ENCODE results near the gene GSC2. TPM values are rescaled to one million over a fixed set of nuclear protein-coding genes. Genes with fewer than 3 reads are reported as not detected.
A peak's percentile ranks its signal among the peaks of the same experiment; 100 is the strongest.

Gene GSC2
- polyA plus RNA-seq, 3 donors = not detected

DNA sequence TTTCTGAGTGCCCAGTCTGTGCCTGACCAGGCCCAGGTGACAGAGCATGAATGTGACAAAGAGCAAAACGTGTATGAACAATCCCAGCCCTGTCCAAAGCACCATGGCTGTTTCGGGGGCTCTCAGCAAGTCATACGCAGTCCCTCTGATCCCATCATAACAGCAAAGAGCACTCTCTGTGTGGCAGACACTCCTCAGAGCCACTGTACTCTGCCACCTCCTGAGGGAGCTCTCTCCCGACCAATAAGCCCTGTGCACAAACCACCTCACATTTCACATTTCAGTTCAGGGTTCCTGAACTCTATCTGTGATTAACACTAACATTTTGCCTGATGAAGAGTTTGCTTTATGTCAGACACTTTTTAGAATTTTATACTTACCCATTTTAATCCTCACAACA is 34.5 kb downstream of the GSC2 start:
- Mint-ChIP-seq H3K27me3 (ENCODE audit: low read depth in 3 of 3) (peaks cover 0 to 6% (median 1%) of the 10 kb centered on the region in 3 donors), H3K4me3 (no peak overlapping the region), H3K27ac (peak overlapping the region; percentile 53 to 88 (median 73)), H3K9me3 (no peaks in the 10 kb centered on the region), H3K4me1 (peaks cover 89% of the 10 kb centered on the region), H3K36me3 (peaks cover 22 to 50% of the 10 kb centered on the region in 2 donors)
- H4K20me1 ChIP-seq (ENCODE audit: insufficient read depth, low read length) = peaks cover 82% of the 10 kb centered on the region
- no peak overlapping the region for H3K9ac ChIP-seq (ENCODE audit: insufficient read depth, low read length, poor library complexity, severe bottlenecking)
- H3K4me2 ChIP-seq (replicated peaks; ENCODE audit: extremely low read depth, low read length, poor library complexity, severe bottlenecking) = no peak overlapping the region
- H2AFZ ChIP-seq (ENCODE audit: insufficient read depth, low read depth, low read length, poor library complexity, severe bottlenecking) = no peak overlapping the region
- TF ChIP-seq, protein P1, sequence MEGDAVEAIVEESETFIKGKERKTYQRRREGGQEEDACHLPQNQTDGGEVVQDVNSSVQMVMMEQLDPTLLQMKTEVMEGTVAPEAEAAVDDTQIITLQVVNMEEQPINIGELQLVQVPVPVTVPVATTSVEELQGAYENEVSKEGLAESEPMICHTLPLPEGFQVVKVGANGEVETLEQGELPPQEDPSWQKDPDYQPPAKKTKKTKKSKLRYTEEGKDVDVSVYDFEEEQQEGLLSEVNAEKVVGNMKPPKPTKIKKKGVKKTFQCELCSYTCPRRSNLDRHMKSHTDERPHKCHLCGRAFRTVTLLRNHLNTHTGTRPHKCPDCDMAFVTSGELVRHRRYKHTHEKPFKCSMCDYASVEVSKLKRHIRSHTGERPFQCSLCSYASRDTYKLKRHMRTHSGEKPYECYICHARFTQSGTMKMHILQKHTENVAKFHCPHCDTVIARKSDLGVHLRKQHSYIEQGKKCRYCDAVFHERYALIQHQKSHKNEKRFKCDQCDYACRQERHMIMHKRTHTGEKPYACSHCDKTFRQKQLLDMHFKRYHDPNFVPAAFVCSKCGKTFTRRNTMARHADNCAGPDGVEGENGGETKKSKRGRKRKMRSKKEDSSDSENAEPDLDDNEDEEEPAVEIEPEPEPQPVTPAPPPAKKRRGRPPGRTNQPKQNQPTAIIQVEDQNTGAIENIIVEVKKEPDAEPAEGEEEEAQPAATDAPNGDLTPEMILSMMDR (IDR thresholded peaks at IDR 0.05) = no peak
- H3K27me3 ChIP-seq (ENCODE audit: control insufficient read depth in 2 of 2, insufficient read depth in 2 of 2, low read length in 2 of 2) = no peaks in the 10 kb centered on the region
- H3K4me3 ChIP-seq (replicated peaks in 1 of 3; ENCODE audit: low read depth in 2 of 3, low read length in 3 of 3) = no peak overlapping the region
- peak overlapping the region; percentile 4 to 71 for H3K27ac ChIP-seq (ENCODE audit: low read depth in 1 of 2, low read length in 2 of 2)
- peaks cover 100% of the 10 kb centered on the region for H3K79me2 ChIP-seq (ENCODE audit: insufficient read depth, low read length)
- H3K4me1 ChIP-seq (ENCODE audit: control insufficient read depth in 1 of 2, insufficient read depth in 2 of 2, low read length in 2 of 2) = peaks cover 80 to 82% of the 10 kb centered on the region in 2 donors
- no peak for DNase-seq
- H3K9me3 ChIP-seq (replicated peaks in 1 of 2; ENCODE audit: control insufficient read depth in 1 of 2, insufficient read depth in 1 of 2, low read length in 2 of 2) = no peaks in the 10 kb centered on the region
- H3K36me3 ChIP-seq (replicated peaks in 1 of 2; ENCODE audit: control insufficient read depth in 1 of 2, insufficient read depth in 2 of 2, low read length in 2 of 2) = peaks cover 2 to 38% of the 10 kb centered on the region in 2 donors
- WGBS (ENCODE audit: insufficient coverage) = 67% methylated on average over 4 of the region's 4 CpGs
- intact Hi-C loops (cut with micrococcal nuclease) = no loop called here

- no peaks in the 10 kb centered on the region for H3K9me3 Mint-ChIP-seq
- H3K4me3 Mint-ChIP-seq = no peak overlapping the region
Observed at GRCh38 chr22:19114984-19115552, 35.0 kb downstream of the GSC2 start.

More at GRCh38 chr22:19114984-19115552, 35.0 kb downstream of the GSC2 start:
- peaks cover 0 to 4% (median 1%) of the 10 kb centered on the region in 3 donors for H3K27me3 Mint-ChIP-seq (ENCODE audit: low read depth in 3 of 3)
- H3K4me1 Mint-ChIP-seq = peaks cover 87% of the 10 kb centered on the region
- peaks cover 22 to 44% of the 10 kb centered on the region in 2 donors for H3K36me3 Mint-ChIP-seq
- intact Hi-C loops (cut with micrococcal nuclease) = no loop called here
- no peak overlapping the region for H2AFZ ChIP-seq (ENCODE audit: insufficient read depth, low read depth, low read length, poor library complexity, severe bottlenecking)
- peaks cover 80 to 82% of the 10 kb centered on the region in 2 donors for H3K4me1 ChIP-seq (ENCODE audit: control insufficient read depth in 1 of 2, insufficient read depth in 2 of 2, low read length in 2 of 2)
- peak overlapping the region; percentile 50 to 88 (median 78) for H3K27ac Mint-ChIP-seq
- 90% methylated on average over 1 of the region's 4 CpGs for WGBS (ENCODE audit: insufficient coverage)
- TF ChIP-seq, protein P1 (IDR thresholded peaks at IDR 0.05) = no peak
- no peak overlapping the region for H3K4me3 ChIP-seq (replicated peaks in 1 of 3; ENCODE audit: low read depth in 2 of 3, low read length in 3 of 3)
- peaks cover 77% of the 10 kb centered on the region for H4K20me1 ChIP-seq (ENCODE audit: insufficient read depth, low read length)
- H3K36me3 ChIP-seq (replicated peaks in 1 of 2; ENCODE audit: control insufficient read depth in 1 of 2, insufficient read depth in 2 of 2, low read length in 2 of 2) = peaks cover 2 to 38% of the 10 kb centered on the region in 2 donors
- no peak overlapping the region for H3K4me2 ChIP-seq (replicated peaks; ENCODE audit: extremely low read depth, low read length, poor library complexity, severe bottlenecking)
- H3K27me3 ChIP-seq (ENCODE audit: control insufficient read depth in 2 of 2, insufficient read depth in 2 of 2, low read length in 2 of 2) = no peaks in the 10 kb centered on the region
- no peak overlapping the region for H3K9ac ChIP-seq (ENCODE audit: insufficient read depth, low read length, poor library complexity, severe bottlenecking)
- no peak for DNase-seq
- H3K9me3 ChIP-seq (replicated peaks in 1 of 2; ENCODE audit: control insufficient read depth in 1 of 2, insufficient read depth in 1 of 2, low read length in 2 of 2) = no peaks in the 10 kb centered on the region
- peak overlapping the region; percentile 4 to 71 for H3K27ac ChIP-seq (ENCODE audit: low read depth in 1 of 2, low read length in 2 of 2)
- H3K79me2 ChIP-seq (ENCODE audit: insufficient read depth, low read length) = peaks cover 100% of the 10 kb centered on the region
